ENCODE measurements around the gene TMEM141.
A peak's percentile ranks its signal among the peaks of the same experiment; 100 is the strongest.
"Not testable (repeated sequence)": the region's sequence is repeated elsewhere in the genome, so short reads cannot be mapped to it uniquely, and the experiment has no call there.

The TMEM141 gene

GRCh38 chr9:136796238-136796774 lies 5.2 kb downstream of the TMEM141 start, which contains the start of gene CCDC183:
Gene CCDC183, plus strand, starts transcription at chr9:136796338. Its CDS starts 60 bp downstream, at chr9:136796398.
- no peak for DNase-seq

GRCh38 chr9:136796775-136797347 lies 5.7 kb downstream of the TMEM141 start:
- not testable (repeated sequence) for DNase-seq

GRCh38 chr9:136798708-136799078 lies 7.5 kb downstream of the TMEM141 start:
- no peak for DNase-seq

GRCh38 chr9:136799079-136799853 lies 8.1 kb downstream of the TMEM141 start:
- no peak for DNase-seq

- peak; percentile 79 for DNase-seq
These were observed 8.9 kb downstream of the TMEM141 start for GRCh38 chr9:136799854-136800657.

GRCh38 chr9:136802321-136802720 lies 11.2 kb downstream of the TMEM141 start:
- no peak for DNase-seq

GRCh38 chr9:136803009-136803550 lies 11.9 kb downstream of the TMEM141 start:
- not testable (repeated sequence) for DNase-seq

- no peak for DNase-seq
These were observed 12.7 kb downstream of the TMEM141 start for GRCh38 chr9:136803551-136804508.

- no peak for DNase-seq
These were observed 13.5 kb downstream of the TMEM141 start for GRCh38 chr9:136804509-136805206.

- no peak for DNase-seq
These were observed 14.1 kb downstream of the TMEM141 start for GRCh38 chr9:136805207-136805740.

GRCh38 chr9:136806067-136806466 lies 14.9 kb downstream of the TMEM141 start:
- DNase-seq, result no peak

GRCh38 chr9:136806631-136807201 lies 15.6 kb downstream of the TMEM141 start:
- DNase-seq, result no peak

- peak; percentile 86 for DNase-seq
These were observed 16.3 kb downstream of the TMEM141 start, which contains the start of gene RABL6 for GRCh38 chr9:136807281-136808074. Gene RABL6, plus strand, starts transcription at chr9:136807948. Its CDS starts 249 bp downstream, at chr9:136808197.

- DNase-seq, result peak; percentile 45
These were observed 17.1 kb downstream of the TMEM141 start for GRCh38 chr9:136808075-136808805.

GRCh38 chr9:136808806-136809158 lies 17.6 kb downstream of the TMEM141 start:
- DNase-seq, result no peak

GRCh38 chr9:136814725-136815421 lies 23.7 kb downstream of the TMEM141 start:
- DNase-seq, result peak; percentile 13

- no peak for DNase-seq
These were observed 24.3 kb downstream of the TMEM141 start for GRCh38 chr9:136815422-136815782.
